Testis (tissue), 2 donors: ENCODE results near the gene C1orf210.

Experiments used
- POLR2A ChIP-seq: fragments of 450-650 bp; IDR thresholded peaks from one replicate; pipeline ENCODE4 v1.6.1; 2017; ENCODE audit warnings: antibody characterized with exemption, mild to moderate bottlenecking, moderate library complexity
- TF ChIP-seq, protein P1 (sequence below), 3 experiments: fragments of 450-650 bp in 2 of 3; fragments of 200-600 bp in 1 of 3; sonication (generic) in 1 of 3; IDR thresholded peaks; one replicate each; pipeline ENCODE4 v1.5.1; 2016 to 2019; ENCODE audit warnings: antibody characterized with exemption in 3 of 3, mild to moderate bottlenecking in 2 of 3, moderate library complexity in 1 of 3

DNA sequence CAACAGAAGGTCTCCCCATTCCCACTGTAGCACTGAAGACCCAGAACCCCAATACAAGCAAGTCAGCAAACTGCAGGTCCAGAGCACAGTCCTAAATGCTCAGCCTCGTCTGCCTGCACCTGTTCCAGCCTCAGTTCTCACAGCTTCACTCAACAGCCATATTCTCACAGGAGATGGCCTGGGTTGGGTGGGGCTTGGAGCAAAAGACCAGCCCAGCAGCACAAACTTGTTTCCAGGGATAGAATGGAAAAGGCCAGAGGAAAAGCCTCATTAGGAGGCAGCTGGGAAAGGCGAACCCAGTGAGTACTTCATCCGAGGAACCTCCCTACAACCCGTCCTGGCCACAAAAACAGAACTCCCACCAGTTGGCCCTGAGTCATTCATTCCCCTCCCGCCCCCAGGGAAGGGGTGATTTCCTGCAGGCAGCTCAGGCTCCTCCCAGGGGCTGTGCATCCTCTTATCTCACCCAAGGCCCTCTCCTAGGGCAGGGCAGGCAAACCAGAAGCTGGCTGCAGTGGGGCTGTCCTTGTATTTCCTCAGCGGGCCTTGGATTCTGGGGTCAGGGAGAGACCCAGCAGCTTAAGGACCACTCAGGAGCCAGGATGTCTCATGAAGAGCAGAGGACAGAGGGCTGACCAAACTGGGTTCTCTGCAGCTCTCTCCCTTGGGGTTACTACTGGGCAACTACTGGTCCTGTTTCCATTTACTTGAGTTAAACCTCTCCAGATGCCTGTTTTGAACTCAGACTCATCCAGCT, 44.8 kb upstream of the C1orf210 start:
- TF ChIP-seq, protein P1, sequence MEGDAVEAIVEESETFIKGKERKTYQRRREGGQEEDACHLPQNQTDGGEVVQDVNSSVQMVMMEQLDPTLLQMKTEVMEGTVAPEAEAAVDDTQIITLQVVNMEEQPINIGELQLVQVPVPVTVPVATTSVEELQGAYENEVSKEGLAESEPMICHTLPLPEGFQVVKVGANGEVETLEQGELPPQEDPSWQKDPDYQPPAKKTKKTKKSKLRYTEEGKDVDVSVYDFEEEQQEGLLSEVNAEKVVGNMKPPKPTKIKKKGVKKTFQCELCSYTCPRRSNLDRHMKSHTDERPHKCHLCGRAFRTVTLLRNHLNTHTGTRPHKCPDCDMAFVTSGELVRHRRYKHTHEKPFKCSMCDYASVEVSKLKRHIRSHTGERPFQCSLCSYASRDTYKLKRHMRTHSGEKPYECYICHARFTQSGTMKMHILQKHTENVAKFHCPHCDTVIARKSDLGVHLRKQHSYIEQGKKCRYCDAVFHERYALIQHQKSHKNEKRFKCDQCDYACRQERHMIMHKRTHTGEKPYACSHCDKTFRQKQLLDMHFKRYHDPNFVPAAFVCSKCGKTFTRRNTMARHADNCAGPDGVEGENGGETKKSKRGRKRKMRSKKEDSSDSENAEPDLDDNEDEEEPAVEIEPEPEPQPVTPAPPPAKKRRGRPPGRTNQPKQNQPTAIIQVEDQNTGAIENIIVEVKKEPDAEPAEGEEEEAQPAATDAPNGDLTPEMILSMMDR (IDR thresholded peaks at IDR 0.05) = no peak
- no peak for TF ChIP-seq POLR2A
